OCI-LY1 (cell line): ENCODE results near the gene ITGAE.

Experiments used
- H2AFZ ChIP-seq: fragments of 200-600 bp; sonication (generic), shearing (Covaris generic); 2 replicates; pipeline ENCODE4 v1.6.0; 2014; ENCODE audit warnings: antibody characterized with exemption, mild to moderate bottlenecking, low read length
- H3F3A ChIP-seq: fragments of 200-600 bp; sonication (generic), shearing (Covaris generic); 2 replicates; pipeline ENCODE4 v1.6.0; 2014; ENCODE audit warnings: mild to moderate bottlenecking, antibody characterized with exemption, low read length, moderate library complexity; ENCODE audit not compliant: insufficient read depth
- H3K27ac ChIP-seq: fragments of 200-600 bp; sonication (generic); 2 replicates; pipeline ENCODE4 v1.5.1; 2014; ENCODE audit warnings: low read length, mixed run types, mild to moderate bottlenecking, low read depth; ENCODE audit not compliant: poor library complexity, severe bottlenecking
- H3K27me3 ChIP-seq: fragments of 200-600 bp; sonication (generic); 2 replicates; pipeline ENCODE4 v1.6.0; 2014; ENCODE audit warnings: antibody characterized with exemption, mild to moderate bottlenecking, low read length, moderate library complexity; ENCODE audit not compliant: insufficient read depth
- H3K36me3 ChIP-seq: fragments of 200-600 bp; sonication (generic); 2 replicates; pipeline ENCODE4 v1.6.1; 2014; ENCODE audit warnings: mild to moderate bottlenecking, antibody characterized with exemption, low read length, moderate library complexity, mixed read lengths; ENCODE audit not compliant: insufficient read depth
- H3K4me1 ChIP-seq: fragments of 200-600 bp; sonication (generic); 2 replicates; pipeline ENCODE4 v1.5.1; 2014; ENCODE audit warnings: mild to moderate bottlenecking, low read length, moderate library complexity; ENCODE audit not compliant: insufficient read depth, severe bottlenecking
- H3K4me2 ChIP-seq: fragments of 200-600 bp; sonication (generic), shearing (Covaris generic); 2 replicates; pipeline ENCODE4 v1.6.1; 2014; ENCODE audit warnings: low read length
- H3K4me3 ChIP-seq: fragments of 200-600 bp; sonication (generic); 2 replicates; pipeline ENCODE4 v1.5.1; 2014; ENCODE audit warnings: low read length, low read depth, mild to moderate bottlenecking, mixed read lengths; ENCODE audit not compliant: poor library complexity, severe bottlenecking
- H3K79me2 ChIP-seq: fragments of 200-600 bp; shearing (Covaris generic); 2 replicates; pipeline ENCODE4 v1.6.1; 2016; ENCODE audit warnings: mixed run types, low read length, mixed read lengths; ENCODE audit not compliant: insufficient read depth
- H3K9ac ChIP-seq: fragments of 200-600 bp; sonication (generic), shearing (Covaris generic); 2 replicates; pipeline ENCODE4 v1.6.1; 2014; ENCODE audit warnings: mild to moderate bottlenecking, low read length, mixed read lengths
- H3K9me2 ChIP-seq: fragments of 200-600 bp; sonication (generic), shearing (Covaris generic); 2 replicates; pipeline ENCODE4 v1.6.1; 2014; ENCODE audit warnings: low read depth, mild to moderate bottlenecking, low read length, mixed read lengths
- H3K9me3 ChIP-seq: fragments of 200-600 bp; shearing (Covaris generic); 2 replicates; pipeline ENCODE4 v1.6.1; 2014; ENCODE audit warnings: low read length, mixed read lengths
- H4K20me1 ChIP-seq: fragments of 200-600 bp; sonication (generic), shearing (Covaris generic); 2 replicates; pipeline ENCODE4 v1.6.0; 2016; ENCODE audit warnings: mild to moderate bottlenecking, low read length; ENCODE audit not compliant: insufficient read depth
- CTCF ChIP-seq: fragments of 200-600 bp; sonication (generic), shearing (Covaris generic); IDR thresholded peaks from 2 replicates; pipeline ENCODE4 v1.5.1; 2017; ENCODE audit warnings: mild to moderate bottlenecking, antibody characterized with exemption, low read length, moderate library complexity, mixed read lengths
- EZH2 ChIP-seq: fragments of 200-600 bp; sonication (generic), shearing (Covaris generic); IDR thresholded peaks from 2 replicates; pipeline ENCODE4 v1.8.0; 2017; ENCODE audit warnings: borderline replicate concordance, mixed run types, mild to moderate bottlenecking, antibody characterized with exemption, low read length, moderate library complexity, mixed read lengths

Gene ITGAE

DNA sequence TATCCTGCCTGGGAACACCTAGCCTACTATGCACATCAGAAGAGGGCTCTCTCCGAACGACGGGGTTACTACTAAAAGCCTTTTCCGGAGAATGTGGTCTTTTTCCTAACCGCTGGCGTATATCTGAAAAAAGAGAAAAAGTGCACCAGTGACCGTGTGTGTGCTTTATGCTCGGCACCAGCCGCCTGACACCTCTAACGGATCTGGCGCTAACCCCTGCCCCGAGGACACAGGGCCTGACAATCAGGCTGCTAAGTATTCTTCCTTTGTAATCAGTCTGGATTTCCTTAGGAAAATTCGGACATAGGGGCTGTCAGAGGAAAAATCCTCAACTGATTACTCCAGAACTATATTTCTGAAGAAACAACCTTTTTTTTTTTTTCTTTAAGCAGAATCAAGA is 13.4 kb upstream of the ITGAE start:
- Histone ChIP-seq H3K9me2 (no peaks in the 10 kb centered on the region), H3K9me3 (no peaks in the 10 kb centered on the region), H2AFZ (no peak overlapping the region), H4K20me1 (no peaks in the 10 kb centered on the region), H3K4me3 (no peak overlapping the region), H3K4me2 (no peak overlapping the region), H3F3A (no peaks in the 10 kb centered on the region), H3K36me3 (peaks cover 87% of the 10 kb centered on the region), H3K27ac (no peak overlapping the region), H3K4me1 (peaks cover 19% of the 10 kb centered on the region), H3K9ac (no peak overlapping the region), H3K79me2 (no peaks in the 10 kb centered on the region), H3K27me3 (no peaks in the 10 kb centered on the region)
- no peak for TF ChIP-seq EZH2
- TF ChIP-seq CTCF, result no peak

GRCh38 chr17:3813171-3813570 is 12.2 kb upstream of the ITGAE start:
- Histone ChIP-seq H4K20me1 (no peaks in the 10 kb centered on the region), H2AFZ (no peak overlapping the region), H3K79me2 (no peaks in the 10 kb centered on the region), H3K9ac (no peak overlapping the region), H3K27me3 (no peaks in the 10 kb centered on the region), H3K4me1 (peaks cover 13% of the 10 kb centered on the region), H3K36me3 (peaks cover 84% of the 10 kb centered on the region), H3K27ac (no peak overlapping the region), H3K9me3 (no peaks in the 10 kb centered on the region), H3K9me2 (no peaks in the 10 kb centered on the region), H3K4me3 (no peak overlapping the region), H3F3A (no peaks in the 10 kb centered on the region), H3K4me2 (no peak overlapping the region)
- TF ChIP-seq CTCF (no peak), EZH2 (no peak)

- no peak for TF ChIP-seq EZH2
- no peak for TF ChIP-seq CTCF
- no peak overlapping the region for H2AFZ ChIP-seq
- H3K9ac ChIP-seq, result no peak overlapping the region
- no peaks in the 10 kb centered on the region for H3K79me2 ChIP-seq
- no peak overlapping the region for H3K4me3 ChIP-seq
- no peaks in the 10 kb centered on the region for H3F3A ChIP-seq
- H3K27me3 ChIP-seq, result no peaks in the 10 kb centered on the region
- H3K4me2 ChIP-seq, result no peak overlapping the region
- peaks cover 84% of the 10 kb centered on the region for H3K36me3 ChIP-seq
- no peak overlapping the region for H3K27ac ChIP-seq
- no peaks in the 10 kb centered on the region for H3K9me3 ChIP-seq
- H4K20me1 ChIP-seq, result no peaks in the 10 kb centered on the region
- H3K4me1 ChIP-seq, result peaks cover 13% of the 10 kb centered on the region
- no peaks in the 10 kb centered on the region for H3K9me2 ChIP-seq
Measured at GRCh38 chr17:3812771-3813170, 11.8 kb upstream of the ITGAE start.
